HG03097 (cell line): ENCODE results near the gene PRCC.

Source experiments
- ATAC-seq: cut with Tn5 transposase; IDR thresholded peaks from one replicate; pipeline ENCODE4 v1.9.1; 2021; ENCODE audit not compliant: unreplicated experiment, low FRiP score

Gene PRCC

GRCh38 chr1:156794506-156795373, 27.4 kb downstream of the PRCC start:
- no peak for ATAC-seq

DNA sequence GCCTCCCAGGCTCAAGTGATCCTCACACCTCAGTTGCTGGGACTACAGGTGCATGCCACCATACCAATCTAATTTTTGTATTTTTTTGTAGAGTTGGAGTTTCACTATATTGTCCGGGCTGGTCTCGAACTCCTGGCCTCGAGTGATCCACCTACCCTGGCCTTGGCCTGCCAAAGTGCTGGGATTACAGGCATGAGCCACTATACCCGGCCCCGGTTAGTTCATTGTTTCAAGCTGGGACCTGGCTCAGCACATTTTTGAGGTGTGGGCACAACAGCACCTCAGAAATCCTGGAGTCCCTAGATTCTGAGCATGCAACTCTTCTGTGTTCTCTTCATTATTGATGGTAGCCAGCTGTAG, 28.0 kb downstream of the PRCC start:
- no peak for ATAC-seq

GRCh38 chr1:156795787-156796186, 28.5 kb downstream of the PRCC start:
- no peak for ATAC-seq

DNA sequence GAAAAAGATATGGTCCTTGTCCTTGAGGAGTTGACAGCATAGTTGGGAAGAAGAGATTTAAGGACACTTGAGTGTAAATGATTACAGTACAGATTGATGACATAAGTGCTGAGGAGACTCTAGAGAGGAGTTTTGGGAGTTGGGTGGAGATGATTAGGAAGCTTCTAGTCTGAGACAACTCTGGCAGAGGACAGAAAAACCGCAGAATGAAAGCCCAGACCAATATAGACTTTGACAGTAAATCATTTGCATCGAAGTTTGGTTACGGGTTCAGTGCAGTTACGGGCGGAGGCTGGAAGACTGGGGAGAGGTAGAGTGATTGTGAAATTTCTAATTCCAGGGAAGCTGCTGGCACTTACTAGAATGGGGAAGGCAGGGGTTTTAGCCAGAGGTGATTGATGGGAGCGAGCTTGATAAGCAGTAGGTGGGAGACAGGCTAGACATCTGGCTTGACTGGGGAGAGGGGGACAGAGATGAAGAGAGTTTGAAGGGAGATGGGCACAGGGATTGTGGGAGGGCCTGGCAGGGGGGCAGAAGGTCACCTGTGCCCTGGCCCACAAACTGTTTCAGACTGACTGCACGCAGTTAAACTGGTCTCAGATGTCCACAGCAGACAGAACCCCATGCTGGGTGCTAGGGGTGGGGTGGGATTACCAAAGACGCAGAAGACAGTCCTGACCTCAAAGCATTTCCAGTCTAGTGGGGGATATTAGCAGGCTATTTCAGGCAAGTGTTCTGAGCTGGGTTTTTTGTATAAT, 29.2 kb downstream of the PRCC start:
- ATAC-seq: no peak

DNA sequence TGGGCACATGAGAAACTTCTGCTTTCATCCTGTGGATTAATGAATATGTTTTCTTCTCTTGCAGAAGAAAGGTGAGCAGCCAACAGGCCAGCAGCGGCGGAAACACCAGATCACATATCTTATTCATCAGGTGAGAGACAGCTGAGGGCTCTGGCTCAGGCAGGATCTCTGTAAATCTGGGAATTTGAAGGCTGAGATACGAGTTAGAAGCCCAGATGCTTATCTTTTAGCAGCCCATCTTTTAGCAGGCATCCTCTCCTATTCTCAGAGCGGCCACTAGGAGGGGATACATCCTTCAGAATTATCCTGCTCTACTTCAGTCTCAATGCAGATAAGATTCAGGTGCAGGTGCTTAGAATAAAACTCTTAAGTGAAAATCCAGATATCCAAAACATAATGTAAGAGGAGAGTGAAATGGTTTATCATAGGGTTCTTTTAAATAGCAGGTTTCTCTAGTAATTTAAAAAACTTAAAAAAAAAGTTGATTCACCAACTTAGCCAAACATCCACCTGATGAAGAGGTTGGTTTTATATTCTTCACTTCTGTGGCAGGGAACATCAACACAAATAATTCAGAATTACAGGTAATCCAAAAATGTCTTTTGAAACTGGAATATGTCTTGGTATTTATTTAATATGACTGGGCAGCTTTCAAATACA, 30.0 kb downstream of the PRCC start:
- peak; percentile 68 for ATAC-seq

GRCh38 chr1:156801409-156802121, 34.2 kb downstream of the PRCC start:
- no peak for ATAC-seq

DNA sequence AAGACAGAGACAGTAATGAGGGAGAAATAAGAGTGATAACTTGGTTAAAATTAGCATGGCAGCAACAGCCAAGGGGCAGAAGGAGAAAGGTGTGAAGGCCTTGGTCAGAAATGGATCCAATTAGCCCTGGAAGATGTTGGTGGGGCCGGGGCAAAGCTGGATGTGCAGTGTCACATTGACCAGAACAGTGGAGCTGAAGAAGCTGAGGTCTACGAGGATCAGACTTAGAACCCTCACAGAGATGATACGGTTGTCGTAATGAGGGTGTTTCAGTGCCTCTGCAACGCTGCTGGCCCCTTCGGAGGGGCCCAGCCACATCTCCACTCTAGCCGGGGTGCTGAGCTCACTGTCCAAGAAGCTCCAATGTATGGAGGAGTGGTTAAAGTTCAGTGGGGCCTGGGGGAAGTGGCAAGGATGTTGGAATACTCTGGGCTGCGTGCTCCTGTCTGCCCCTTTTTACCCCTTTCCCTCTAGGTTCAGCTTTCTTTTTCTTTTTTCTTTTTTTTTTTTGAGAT, 35.1 kb downstream of the PRCC start:
- ATAC-seq: no peak

DNA sequence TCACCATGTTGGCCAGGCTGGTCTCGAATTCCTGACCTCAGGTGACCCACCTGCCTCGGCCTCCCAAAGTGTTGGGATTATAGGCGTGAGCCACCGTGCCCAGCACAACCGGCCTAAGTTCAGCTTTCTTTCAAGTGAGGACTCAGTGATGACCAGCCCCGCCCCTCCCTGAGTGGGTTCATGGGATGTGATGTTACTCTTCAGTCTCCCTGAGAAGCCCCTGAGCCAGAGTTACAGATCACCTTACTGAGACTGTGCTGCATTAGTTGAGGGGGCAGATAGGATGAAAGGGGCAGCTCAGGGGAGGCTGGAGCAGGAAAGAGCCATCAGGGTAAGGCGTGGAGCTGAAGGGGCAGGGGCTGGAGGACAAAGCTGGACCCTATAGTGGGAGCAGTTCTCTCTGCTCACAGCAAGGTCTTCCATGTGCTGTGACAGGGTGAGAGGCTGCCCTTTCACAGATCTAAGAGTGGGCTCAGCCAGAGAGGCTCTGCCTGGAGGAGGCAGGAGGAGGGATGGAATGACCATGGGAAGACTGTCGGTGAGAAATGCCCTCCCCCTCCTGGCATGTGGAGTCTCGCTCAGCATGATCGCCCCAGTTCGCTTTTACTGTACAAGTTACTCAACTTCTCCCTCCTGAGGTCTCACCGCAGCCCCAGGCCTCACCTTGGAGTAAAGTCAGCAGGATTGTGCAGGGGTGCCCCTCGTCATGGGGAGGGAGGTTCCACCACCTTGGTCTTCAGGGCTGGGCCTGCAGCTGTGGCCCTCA, 35.9 kb downstream of the PRCC start:
- no peak for ATAC-seq

DNA sequence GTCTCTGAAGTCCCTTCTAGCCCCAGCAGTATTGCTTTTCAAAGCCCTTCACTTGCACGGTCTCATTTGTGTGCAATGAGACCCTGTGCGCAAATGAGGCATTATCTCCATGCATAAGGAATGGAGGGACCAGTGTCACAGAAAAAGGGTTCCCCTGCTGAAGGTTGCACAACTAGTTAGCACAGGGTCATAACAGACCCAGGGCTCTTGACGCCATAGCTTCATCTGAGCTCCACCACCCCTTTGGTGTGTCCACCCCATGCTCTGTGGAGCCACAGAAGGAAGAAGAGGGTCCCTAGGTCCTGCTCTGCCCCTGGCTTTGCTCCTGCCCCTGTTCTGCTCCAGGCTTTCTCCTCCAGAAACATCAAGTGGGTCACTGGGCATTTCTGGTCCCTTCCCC, 36.7 kb downstream of the PRCC start:
- ATAC-seq: no peak

- no peak for ATAC-seq
Observed at GRCh38 chr1:156804572-156805243, 37.4 kb downstream of the PRCC start.

DNA sequence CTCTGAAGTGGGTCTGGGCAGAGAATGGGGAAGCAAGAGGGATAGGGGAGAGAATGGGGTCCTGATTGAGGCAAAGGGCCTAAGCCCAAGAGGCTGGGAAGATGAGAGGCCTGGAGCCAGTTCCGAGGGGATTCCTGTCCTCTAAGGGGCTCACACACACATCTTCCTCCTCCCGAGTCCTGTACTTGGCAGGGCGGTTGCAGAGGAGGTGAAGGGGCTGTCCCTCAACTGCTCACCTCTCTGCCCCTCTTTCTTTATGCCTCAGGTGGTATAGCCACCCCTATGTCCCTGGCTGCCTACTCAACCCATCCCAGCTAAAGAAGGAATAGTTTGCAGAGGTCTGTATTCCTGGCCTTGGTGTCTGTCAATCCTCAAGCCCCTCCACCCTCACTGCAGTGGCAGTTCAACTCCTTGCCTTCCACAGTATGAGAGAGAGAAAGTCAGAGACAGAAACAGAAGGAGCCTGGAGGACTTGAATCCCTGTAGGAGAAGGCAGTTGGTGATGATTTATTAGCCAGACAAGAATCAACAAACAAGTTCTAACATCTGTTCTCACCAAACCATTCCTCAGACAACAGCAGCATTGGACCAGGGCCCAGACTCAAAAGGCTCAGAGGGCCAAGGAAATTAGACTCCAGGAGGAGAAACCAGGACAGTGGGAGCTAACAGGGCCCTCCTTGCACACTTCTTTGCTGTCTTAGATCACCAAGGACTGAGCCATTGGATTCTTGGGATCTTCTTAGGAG, 38.6 kb downstream of the PRCC start:
- no peak for ATAC-seq

DNA sequence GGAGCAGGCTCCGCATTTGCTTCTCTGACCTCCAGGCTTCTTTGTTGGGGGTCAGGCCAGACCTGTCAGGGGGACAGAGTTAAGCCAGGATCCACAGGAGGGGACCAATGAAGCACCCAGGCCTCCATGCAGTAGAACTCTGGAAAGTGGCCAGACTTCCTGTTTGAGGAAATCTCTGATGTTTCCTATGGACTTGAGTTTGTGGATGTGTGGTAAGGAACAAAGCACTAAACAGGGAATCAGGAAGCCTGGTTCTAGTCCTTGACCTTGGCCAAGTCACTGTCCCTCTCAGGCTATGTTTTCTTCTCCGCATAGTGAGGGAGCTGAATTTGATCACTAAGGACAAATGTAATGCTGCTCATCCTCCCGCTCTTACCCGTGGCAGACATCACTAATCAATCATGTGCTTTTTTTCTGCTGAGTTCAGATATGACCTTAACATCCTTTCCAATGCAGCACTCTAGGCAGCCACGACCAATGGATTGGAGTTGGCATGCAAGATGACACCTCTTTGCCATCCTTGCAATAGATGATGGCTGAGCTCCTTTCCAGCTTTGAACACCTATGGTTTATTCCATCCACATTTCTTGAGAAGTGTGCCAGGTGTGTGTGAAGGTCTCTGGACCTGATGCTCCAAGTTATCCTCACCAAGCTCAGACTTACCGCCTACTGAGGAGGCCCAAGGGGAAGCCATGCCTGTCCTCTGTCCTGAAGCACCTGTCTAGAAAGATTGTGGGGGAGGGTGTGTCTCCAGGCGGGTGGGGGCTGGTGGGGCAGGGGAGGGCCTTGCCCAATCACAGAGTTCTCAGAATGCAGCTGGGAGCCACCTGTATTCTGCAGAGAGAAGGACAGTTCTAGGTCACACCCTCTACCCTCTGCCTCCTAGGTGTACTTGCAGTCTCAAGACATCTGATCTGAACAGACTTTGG, 39.4 kb downstream of the PRCC start:
- ATAC-seq: no peak

DNA sequence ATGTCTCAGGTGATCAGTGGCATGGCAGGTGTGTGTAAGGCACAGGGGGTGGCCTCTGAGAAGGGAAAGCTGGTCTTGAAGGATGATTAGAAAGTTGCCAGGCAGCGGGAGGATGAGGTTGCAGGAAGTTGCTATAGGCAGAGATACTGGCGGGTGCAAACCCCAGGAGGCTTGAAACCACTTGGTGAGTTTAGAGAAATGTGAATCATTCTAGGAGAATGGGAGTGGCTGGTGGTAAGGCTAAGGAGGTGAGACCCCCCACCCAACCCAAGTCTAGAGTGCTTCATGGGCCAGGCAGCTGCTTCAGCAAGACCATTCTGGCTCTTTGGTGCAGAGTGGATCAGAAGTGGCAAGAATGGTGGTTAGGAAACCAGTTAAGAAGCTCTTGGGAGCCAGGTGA, 40.3 kb downstream of the PRCC start:
- ATAC-seq: no peak

- ATAC-seq: no peak
Observed at GRCh38 chr1:156808186-156809030, 41.1 kb downstream of the PRCC start.

- no peak for ATAC-seq
Observed at GRCh38 chr1:156809281-156809680, 41.9 kb downstream of the PRCC start.

DNA sequence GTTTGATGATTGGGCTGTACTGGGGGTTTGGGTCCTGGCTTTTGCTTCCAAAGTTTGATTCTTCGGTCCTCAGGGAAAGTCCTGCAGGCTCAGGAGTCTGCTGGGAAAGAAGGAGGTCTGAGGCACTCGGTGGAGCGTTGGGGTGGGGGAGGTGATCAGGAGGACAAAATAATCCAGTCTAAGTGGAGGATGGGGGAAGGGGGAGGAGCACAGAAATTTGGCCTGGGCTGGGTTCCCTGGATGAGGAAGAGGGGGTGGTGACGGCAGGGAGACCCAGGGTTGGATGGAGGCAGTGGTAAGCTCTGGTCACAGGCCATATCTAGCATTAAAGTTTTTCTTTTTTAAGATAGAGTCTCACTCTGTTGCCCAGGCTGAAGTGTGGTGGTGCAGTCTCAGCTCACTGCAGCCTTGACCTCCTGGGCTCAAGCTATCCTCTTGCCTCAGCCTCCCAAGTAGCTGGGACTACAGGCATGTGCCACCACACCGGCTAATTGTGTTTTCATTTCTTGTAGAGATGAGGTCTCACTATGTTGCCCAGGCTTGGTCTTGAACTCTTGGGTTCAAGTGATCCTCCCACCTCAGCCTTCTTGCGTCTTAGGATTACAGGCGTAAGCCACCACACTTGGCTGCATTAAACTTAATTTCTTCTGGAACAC, 42.5 kb downstream of the PRCC start:
- no peak for ATAC-seq
